GM21360 (cell line): ENCODE measurements around the gene GCDH.

ENCODE experiments used
- ATAC-seq: cut with Tn5 transposase; IDR thresholded peaks from one replicate; pipeline ENCODE4 v1.9.1; 2021; ENCODE audit warnings: mild to moderate bottlenecking, moderate library complexity; ENCODE audit not compliant: unreplicated experiment

Gene GCDH

DNA sequence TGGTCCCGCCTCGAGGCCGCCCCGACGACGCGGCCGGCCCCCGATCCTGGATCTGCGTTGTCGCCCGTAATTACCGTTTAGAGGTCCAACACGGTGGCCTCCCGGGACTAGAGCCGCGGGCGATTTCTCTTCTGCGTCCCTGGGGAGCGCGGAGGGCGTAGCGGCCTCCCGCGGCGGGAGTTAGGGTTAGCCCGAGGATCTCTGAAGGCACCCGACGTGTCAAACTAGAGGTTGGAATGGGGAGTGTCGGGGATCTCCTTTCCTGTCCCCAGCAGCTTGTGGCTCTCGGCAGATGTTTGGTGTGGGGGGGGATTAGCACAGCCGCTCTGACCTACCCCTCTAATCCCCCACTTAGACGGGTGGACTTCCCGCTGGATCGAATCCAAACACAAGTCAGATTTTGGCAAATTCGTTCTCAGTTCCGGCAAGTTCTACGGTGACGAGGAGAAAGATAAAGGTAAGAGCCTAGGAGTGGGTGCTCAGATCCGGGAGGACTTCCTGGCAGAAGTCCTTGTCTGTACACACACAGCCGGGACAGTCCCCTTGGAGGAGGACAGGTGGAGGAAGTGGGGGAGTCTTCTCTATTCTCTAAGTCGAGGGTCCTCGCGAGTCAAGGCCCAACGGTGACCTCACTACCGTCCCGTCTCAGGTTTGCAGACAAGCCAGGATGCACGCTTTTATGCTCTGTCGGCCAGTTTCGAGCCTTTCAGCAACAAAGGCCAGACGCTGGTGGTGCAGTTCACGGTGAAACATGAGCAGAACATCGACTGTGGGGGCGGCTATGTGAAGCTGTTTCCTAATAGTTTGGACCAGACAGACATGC, 48.0 kb downstream of the GCDH start:
- peak; percentile 7 for ATAC-seq

DNA sequence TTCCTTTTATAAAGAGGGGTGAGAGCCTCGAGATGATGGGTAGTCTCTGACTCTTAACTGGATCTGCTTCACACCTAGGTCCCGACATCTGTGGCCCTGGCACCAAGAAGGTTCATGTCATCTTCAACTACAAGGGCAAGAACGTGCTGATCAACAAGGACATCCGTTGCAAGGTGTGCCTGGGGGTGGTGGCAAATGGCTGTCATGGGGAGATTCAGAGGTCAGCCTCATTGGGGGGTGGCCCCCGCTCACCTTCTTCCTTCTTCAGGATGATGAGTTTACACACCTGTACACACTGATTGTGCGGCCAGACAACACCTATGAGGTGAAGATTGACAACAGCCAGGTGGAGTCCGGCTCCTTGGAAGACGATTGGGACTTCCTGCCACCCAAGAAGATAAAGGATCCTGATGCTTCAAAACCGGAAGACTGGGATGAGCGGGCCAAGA, 49.0 kb downstream of the GCDH start:
- ATAC-seq, result no peak

DNA sequence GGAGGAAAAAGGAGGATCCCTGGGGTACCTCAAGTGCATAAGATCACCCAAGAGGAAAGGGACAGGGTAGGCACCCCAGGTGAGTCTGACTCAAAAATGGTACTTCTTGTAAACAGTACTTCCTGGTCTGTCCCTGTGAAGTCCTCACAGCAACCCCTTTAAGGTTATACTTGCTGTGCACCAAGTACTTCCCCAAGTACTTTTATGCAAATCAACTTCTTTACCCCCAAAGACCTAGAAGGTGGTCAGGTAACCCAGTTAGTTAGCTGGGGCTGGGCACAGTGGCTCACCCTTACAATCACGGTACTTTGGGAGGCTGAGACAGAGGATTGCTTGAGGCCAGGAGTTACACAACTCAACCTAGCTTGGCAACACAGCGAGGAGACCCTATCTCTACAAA, 49.9 kb downstream of the GCDH start:
- ATAC-seq, result no peak

DNA sequence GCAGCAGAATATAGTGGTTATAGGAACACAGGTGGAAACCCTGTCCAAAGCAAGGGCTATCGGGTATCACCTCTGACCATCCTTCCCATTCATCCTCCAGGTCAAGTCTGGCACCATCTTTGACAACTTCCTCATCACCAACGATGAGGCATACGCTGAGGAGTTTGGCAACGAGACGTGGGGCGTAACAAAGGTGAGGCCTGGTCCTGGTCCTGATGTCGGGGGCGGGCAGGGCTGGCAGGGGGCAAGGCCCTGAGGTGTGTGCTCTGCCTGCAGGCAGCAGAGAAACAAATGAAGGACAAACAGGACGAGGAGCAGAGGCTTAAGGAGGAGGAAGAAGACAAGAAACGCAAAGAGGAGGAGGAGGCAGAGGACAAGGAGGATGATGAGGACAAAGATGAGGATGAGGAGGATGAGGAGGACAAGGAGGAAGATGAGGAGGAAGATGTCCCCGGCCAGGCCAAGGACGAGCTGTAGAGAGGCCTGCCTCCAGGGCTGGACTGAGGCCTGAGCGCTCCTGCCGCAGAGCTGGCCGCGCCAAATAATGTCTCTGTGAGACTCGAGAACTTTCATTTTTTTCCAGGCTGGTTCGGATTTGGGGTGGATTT, 52.6 kb downstream of the GCDH start:
- ATAC-seq, result no peak

DNA sequence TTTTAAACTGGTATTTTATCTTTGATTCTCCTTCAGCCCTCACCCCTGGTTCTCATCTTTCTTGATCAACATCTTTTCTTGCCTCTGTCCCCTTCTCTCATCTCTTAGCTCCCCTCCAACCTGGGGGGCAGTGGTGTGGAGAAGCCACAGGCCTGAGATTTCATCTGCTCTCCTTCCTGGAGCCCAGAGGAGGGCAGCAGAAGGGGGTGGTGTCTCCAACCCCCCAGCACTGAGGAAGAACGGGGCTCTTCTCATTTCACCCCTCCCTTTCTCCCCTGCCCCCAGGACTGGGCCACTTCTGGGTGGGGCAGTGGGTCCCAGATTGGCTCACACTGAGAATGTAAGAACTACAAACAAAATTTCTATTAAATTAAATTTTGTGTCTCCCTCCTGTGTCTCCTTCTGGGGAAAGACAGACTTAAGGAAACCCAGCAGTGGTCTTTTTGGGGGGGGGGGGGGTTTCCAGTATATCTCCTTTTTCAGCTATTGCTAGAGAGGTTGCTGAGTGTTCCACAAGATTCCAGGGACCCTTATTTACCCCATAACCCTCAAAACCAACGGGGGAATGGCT, 53.2 kb downstream of the GCDH start:
- no peak for ATAC-seq

DNA sequence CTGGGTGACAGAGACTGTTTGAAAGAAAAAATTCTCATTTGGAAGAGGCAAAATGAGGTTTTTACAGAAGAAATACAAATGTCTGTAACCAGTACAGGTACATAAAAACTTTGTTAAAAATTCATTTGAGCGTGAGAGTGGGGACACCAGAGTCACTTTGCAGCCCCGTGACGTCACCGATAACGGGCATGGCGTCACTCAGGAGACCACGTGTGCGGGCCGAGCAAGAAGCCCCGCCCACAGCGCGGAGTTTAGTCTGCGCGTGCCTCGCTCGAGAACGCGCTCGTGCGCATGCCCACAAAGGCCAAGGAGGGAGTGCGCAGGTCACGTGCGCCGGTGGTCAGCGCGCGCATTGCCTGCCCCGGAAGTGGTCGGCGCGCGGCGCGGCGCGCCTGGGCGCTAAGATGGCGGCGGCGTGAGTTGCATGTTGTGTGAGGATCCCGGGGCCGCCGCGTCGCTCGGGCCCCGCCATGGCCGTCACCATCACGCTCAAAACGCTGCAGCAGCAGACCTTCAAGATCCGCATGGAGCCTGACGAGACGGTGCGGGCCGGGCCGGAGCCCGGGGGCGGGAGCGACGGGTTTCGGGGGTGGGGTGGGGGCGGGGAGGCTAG, 54.6 kb downstream of the GCDH start, which contains the start of gene RAD23A:
TSS of gene RAD23A (plus strand) at position 384 of the 613 bp plus-strand sequence. CDS start at position 471, 87 bp downstream.
- ATAC-seq, result peak; percentile 58

DNA sequence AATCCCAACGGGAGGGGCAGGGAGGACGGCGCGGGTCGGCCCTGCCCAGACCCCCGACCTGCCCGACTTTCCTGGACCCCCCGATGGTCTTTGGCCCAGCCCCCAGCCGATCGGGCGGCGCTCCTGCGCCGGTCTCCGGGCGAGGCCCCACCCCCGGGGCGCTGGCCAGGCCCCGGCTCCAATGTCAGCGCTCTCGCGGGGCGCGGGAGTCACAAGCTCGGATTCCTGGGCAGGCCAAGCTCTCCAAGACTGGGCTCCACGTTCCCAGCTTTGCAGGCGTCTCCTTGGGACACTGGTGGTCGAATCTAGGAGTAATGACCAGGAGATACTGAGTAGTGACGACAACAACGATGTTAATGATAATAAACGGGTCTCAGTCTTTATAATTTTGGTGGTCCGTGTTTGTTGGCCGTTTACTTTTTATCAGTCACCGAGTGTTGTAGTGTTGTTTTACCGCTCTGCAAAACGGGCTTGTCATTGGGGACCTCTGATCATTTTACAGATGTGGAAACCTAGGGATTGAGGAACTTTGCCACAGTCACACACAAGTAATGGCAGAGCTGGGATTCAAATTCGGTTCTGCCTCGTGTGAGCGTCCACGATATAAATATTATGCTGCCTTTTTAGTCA, 55.2 kb downstream of the GCDH start:
- ATAC-seq, result peak; percentile 36

DNA sequence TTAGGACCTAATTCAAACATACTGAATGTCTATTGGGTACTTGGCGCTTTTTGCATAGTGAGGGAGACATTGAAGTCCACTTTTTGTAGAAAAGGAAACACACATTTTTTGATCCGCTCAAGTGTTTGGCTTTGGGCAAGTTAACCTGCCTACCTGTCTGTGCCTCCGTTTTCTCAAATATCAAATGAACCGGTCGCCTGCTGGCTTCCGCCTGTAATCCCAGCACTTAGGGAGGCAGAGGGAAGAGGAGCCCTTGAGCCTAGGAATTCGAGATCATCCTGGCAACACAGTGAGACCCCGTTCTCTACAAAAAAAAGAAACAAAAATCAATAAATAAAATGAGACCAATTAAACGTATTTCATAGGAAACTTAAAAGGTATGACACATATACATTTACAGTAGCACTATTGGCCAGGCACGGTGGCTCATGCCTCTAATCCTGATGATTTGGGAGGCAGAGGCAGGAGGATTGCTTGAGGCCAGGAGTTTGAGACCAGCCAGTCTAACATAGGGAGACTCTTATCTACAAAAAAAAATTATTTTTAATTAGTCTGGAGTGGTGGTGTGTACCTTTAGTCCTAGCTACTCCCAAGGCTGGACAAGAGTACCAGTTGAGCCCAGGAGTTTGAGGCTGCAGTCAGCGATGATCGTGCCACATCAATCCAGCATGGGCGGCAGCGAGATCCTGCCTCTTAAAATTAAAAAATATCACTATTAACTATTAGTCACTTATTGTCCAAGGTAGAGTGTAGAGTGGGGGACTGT, 56.0 kb downstream of the GCDH start:
- no peak for ATAC-seq

DNA sequence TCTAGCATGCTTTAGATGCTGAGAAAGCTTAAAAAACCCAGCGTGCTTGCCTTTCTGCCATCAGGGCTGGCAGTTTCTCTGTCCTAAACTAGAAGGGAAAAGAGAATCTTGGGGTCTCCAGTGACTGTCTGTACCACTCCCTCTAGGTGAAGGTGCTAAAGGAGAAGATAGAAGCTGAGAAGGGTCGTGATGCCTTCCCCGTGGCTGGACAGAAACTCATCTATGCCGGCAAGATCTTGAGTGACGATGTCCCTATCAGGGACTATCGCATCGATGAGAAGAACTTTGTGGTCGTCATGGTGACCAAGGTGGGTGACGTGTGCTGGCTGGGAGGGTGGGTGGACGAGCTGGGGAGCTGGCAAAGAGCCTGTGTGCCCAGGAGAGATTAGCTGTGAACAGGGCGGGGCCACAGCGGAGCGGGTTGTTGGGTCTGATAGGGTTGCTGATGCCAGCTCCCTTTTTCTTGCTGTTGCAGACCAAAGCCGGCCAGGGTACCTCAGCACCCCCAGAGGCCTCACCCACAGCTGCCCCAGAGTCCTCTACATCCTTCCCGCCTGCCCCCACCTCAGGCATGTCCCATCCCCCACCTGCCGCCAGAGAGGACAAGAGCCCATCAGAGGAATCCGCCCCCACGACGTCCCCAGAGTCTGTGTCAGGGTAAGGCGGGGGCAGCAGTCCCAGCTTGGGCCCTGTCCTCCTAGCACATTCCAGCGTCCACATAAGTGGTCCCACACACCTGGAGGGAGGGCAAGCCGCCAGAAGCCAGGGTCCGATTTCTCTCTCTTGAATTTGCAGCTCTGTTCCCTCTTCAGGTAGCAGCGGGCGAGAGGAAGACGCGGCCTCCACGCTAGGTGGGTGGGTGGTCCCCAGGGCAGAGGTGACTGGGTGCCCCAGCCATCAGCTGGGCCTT, 57.0 kb downstream of the GCDH start:
- ATAC-seq, result no peak

DNA sequence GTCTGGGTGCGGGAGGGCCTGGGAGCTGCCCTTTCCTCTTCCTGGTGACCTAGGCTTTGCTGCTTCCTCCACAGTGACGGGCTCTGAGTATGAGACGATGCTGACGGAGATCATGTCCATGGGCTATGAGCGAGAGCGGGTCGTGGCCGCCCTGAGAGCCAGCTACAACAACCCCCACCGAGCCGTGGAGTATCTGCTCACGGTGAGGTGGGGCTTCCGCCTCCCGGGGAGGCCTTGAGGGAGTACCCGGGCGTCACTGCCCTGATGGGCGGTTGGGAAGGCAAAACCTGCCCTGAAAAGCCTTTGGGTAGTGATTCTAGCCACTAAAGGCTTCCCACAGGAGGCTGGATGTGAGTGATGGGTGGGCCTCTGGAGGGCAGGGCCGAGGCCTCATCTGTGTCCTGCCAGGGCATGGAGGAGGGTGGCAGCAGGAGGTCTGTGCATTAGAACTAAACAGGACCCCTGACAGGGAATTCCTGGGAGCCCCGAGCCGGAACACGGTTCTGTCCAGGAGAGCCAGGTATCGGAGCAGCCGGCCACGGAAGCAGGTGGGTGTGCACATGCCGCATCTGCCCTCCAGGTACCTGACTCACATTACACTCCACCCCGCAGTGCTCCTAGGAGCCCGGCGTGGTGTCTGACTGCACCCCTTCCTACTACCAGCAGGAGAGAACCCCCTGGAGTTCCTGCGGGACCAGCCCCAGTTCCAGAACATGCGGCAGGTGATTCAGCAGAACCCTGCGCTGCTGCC, 57.8 kb downstream of the GCDH start:
- no peak for ATAC-seq
